22Rv1 (cell line): ENCODE results near the gene EMP1.

Experiments
- CTCF ChIP-seq: fragments of 450-650 bp; IDR thresholded peaks from 2 replicates; pipeline ENCODE4 v1.5.1; 2017; ENCODE audit warnings: mild to moderate bottlenecking
- ZFX ChIP-seq: fragments of 450-650 bp; IDR thresholded peaks from 2 replicates; pipeline ENCODE4 v1.6.1; 2017; ENCODE audit warnings: antibody characterized with exemption, borderline replicate concordance

- no peak for TF ChIP-seq CTCF
- TF ChIP-seq ZFX: no peak
Measured at GRCh38 chr12:13175499-13175898, 21.0 kb upstream of the EMP1 start.
